Activated gamma-delta T cell treated with anti-CD3 and anti-CD28 coated beads, Interleukin-2, amount 50 U/mL, for 16 hours (primary cell): ENCODE results near the gene MANF.

Source experiments
- DNase-seq: peaks from one replicate; pipeline ENCODE4 v3.0.0-alpha.2; 2020; ENCODE audit warnings: low read depth

The MANF gene

DNA sequence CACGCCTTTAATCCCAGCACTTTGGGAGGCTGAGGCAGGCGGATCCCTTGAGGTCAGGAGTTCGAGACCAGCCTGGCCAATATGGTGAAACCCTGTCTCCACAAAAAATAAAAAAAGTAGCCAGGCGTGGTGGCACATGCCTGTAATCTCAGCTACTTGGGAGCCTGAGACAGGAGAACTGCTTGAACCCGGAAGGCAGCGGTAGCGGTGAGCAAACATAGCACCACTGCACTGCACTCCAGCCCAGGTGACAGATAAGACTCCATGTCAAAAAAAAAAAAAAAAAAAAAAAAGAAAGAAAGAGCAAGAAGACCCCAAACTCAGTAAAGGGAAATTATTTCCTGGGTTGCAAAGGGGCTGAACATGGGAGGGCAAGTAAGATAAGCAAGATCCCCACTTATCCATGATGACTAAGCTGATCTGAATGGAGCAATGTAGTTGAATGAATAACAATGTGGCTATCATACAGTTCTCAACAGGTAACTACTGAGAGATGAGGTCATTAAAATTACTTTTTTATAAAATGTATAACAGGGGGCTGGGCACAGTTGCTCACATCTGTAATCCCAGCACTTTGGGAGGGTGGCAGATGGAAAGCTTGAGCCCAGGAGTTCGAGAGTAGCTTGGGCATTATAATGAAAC lies 52.0 kb downstream of the MANF start:
- DNase-seq, result no peak
